Neural progenitor cell (in vitro differentiated cells): ENCODE data around the gene CFAP61. TPM values are rescaled to one million over a fixed set of nuclear protein-coding genes. Genes with fewer than 3 reads are reported as not detected.
A peak's percentile ranks its signal among the peaks of the same experiment; 100 is the strongest.

ENCODE experiments used
- DNase-seq: peaks from one replicate; pipeline ENCODE4 v3.0.0-alpha.2; 2016; ENCODE audit warnings: low spot score
- H2AFZ ChIP-seq: fragments of 200-600 bp; sonication (generic); replicated peaks from 2 replicates; pipeline ENCODE4 v1.6.1; 2016; ENCODE audit warnings: antibody characterized with exemption
- H3F3A ChIP-seq: fragments of 200-600 bp; sonication (generic); 2 replicates; pipeline ENCODE4 v1.6.1; 2016; ENCODE audit warnings: antibody characterized with exemption, low read depth
- H3K27ac ChIP-seq: fragments of 200-600 bp; sonication (generic); 2 replicates; pipeline ENCODE4 v1.5.1; 2016; ENCODE audit warnings: mild to moderate bottlenecking
- H3K27me3 ChIP-seq: fragments of 200-600 bp; sonication (generic); 2 replicates; pipeline ENCODE4 v1.6.1; 2016; ENCODE audit warnings: mild to moderate bottlenecking, moderate library complexity
- H3K36me3 ChIP-seq: fragments of 200-600 bp; sonication (generic); 2 replicates; pipeline ENCODE4 v1.5.1; 2016
- H3K4me1 ChIP-seq: fragments of 200-600 bp; sonication (generic); 2 replicates; pipeline ENCODE4 v1.6.1; 2016; ENCODE audit warnings: mixed run types
- H3K4me2 ChIP-seq: fragments of 200-600 bp; sonication (generic); 2 replicates; pipeline ENCODE4 v1.6.1; 2016
- H3K4me3 ChIP-seq: fragments of 200-600 bp; sonication (generic); 2 replicates; pipeline ENCODE4 v1.5.1; 2016
- H3K79me2 ChIP-seq: fragments of 200-600 bp; sonication (generic); 2 replicates; pipeline ENCODE4 v1.6.1; 2016; ENCODE audit warnings: low read depth
- H3K9ac ChIP-seq: fragments of 200-600 bp; sonication (generic); 2 replicates; pipeline ENCODE4 v1.6.1; 2016
- H3K9me3 ChIP-seq: fragments of 200-600 bp; sonication (generic); 2 replicates; pipeline ENCODE4 v1.5.1; 2016; ENCODE audit warnings: low read depth
- H4K20me1 ChIP-seq: fragments of 200-600 bp; sonication (generic); 2 replicates; pipeline ENCODE4 v1.6.1; 2016; ENCODE audit warnings: low read depth
- H3K27ac Mint-ChIP-seq: 3 replicates; pipeline ENCODE4 v1.8.0; 2021; ENCODE audit warnings: mixed read lengths
- H3K27me3 Mint-ChIP-seq: 2 replicates; pipeline ENCODE4 v1.8.0; 2022; ENCODE audit warnings: low read depth, mild to moderate bottlenecking, inconsistent platforms, moderate library complexity, mixed read lengths; ENCODE audit not compliant: insufficient read depth
- H3K36me3 Mint-ChIP-seq: 3 replicates; pipeline ENCODE4 v1.8.0; 2021; ENCODE audit warnings: mixed read lengths
- H3K4me1 Mint-ChIP-seq: 3 replicates; pipeline ENCODE4 v1.8.0; 2021; ENCODE audit warnings: mixed read lengths
- H3K4me3 Mint-ChIP-seq: 3 replicates; pipeline ENCODE4 v1.8.0; 2021; ENCODE audit warnings: mild to moderate bottlenecking, moderate library complexity, mixed read lengths
- H3K9me3 Mint-ChIP-seq: 3 replicates; pipeline ENCODE4 v1.8.0; 2020; ENCODE audit warnings: mixed read lengths
- EZH2 ChIP-seq: fragments of 200-600 bp; sonication (generic); IDR thresholded peaks from 2 replicates; pipeline ENCODE4 v1.6.1; 2017; ENCODE audit warnings: antibody characterized with exemption, mild to moderate bottlenecking, moderate library complexity
- EZH2phosphoT487 ChIP-seq: fragments of 200-600 bp; sonication (generic); IDR thresholded peaks from 2 replicates; pipeline ENCODE4 v1.6.1; 2017; ENCODE audit warnings: antibody characterized with exemption
- total RNA-seq: library from RNA; depleted of rRNA; stranded (reverse); fragments of >200 nt; gene quantifications from 2 replicates; pipeline ENCODE4 v1.2.3, GENCODE V29; 2015; ENCODE audit warnings: low replicate concordance
- TF ChIP-seq, protein P1 (sequence below): fragments of 200-600 bp; sonication (generic); IDR thresholded peaks from 2 replicates; pipeline ENCODE4 v1.5.1; 2017; ENCODE audit warnings: antibody characterized with exemption, mild to moderate bottlenecking

The CFAP61 gene
- total RNA-seq, 1 donor from 2014 or later = not detected

DNA sequence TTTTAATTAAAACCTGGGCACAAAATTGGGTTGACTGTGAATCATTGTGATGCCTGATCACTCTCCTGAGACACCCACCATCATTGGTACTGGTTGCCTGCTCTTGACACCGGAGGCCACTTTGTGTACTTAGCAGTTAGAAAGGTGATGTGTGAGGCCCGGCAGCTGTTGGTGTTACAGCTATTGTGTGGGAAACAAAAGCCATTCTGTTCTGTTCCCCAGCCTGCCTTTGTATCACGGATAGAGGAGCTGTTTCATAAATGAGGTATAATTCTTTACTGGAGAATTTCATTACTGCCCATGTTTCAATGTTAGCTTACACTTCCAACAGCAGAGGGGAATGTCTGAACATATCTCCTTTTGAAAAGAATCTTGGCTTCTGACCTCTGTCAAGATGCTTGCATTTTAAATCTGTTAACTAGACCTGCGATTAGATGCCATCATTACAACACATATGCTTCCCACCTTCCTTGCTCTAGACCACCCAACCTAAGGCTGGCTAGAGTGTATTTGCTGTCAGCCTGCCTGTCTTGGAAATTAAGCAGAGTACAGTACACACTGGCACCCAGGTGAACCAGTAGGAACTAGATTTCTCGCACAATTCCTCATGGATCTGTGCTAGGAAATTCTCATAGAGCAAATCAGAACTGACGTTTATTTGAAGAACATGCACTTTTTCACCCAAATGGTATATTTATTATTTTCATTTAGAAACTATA lies 173.2 kb downstream of the CFAP61 start:
- Histone ChIP-seq H3K36me3 (no peaks in the 10 kb centered on the region), H2AFZ (no peak overlapping the region), H4K20me1 (no peaks in the 10 kb centered on the region), H3K4me1 (peaks cover 13% of the 10 kb centered on the region), H3K9me3 (peaks cover 7% of the 10 kb centered on the region), H3K4me2 (peak overlapping the region; percentile 28), H3K4me3 (no peak overlapping the region), H3K9ac (no peak overlapping the region), H3K27me3 (no peaks in the 10 kb centered on the region), H3K27ac (no peak overlapping the region), H3K79me2 (no peaks in the 10 kb centered on the region), H3F3A (peaks cover 5% of the 10 kb centered on the region)
- Mint-ChIP-seq H3K4me3 (no peak overlapping the region), H3K4me1 (peaks cover 14% of the 10 kb centered on the region), H3K36me3 (no peaks in the 10 kb centered on the region), H3K27ac (no peak overlapping the region), H3K9me3 (peaks cover 27% of the 10 kb centered on the region), H3K27me3 (peaks cover 2% of the 10 kb centered on the region)
- TF ChIP-seq, protein P1, sequence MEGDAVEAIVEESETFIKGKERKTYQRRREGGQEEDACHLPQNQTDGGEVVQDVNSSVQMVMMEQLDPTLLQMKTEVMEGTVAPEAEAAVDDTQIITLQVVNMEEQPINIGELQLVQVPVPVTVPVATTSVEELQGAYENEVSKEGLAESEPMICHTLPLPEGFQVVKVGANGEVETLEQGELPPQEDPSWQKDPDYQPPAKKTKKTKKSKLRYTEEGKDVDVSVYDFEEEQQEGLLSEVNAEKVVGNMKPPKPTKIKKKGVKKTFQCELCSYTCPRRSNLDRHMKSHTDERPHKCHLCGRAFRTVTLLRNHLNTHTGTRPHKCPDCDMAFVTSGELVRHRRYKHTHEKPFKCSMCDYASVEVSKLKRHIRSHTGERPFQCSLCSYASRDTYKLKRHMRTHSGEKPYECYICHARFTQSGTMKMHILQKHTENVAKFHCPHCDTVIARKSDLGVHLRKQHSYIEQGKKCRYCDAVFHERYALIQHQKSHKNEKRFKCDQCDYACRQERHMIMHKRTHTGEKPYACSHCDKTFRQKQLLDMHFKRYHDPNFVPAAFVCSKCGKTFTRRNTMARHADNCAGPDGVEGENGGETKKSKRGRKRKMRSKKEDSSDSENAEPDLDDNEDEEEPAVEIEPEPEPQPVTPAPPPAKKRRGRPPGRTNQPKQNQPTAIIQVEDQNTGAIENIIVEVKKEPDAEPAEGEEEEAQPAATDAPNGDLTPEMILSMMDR = no peak
- TF ChIP-seq EZH2 (no peak), EZH2phosphoT487 (no peak)
- peak; percentile 65 for DNase-seq

DNA sequence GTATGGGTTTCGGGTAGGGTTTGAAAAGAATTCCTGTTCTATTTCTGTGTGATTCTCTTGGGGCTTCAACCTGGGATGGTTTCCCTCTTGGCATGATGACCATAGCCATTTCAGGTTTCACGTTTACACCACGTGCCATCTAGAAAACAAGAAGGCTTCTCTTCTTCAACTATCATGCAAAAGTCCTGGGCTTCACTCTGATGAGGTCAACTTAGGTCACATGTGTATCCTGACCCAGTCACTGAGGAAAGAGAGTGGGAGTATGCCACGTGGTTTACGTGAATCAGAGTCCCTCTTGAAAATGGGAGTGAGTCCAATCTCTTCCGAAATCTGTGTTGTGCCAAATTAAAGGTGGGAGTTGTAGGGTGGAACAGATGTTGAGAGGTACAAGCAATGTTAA lies 174.2 kb downstream of the CFAP61 start:
- H3K4me1 Mint-ChIP-seq = peaks cover 20% of the 10 kb centered on the region
- Histone ChIP-seq H3K27ac (no peak overlapping the region), H3K36me3 (no peaks in the 10 kb centered on the region), H3K9ac (no peak overlapping the region), H4K20me1 (no peaks in the 10 kb centered on the region), H3K4me2 (no peak overlapping the region), H3K4me1 (peaks cover 13% of the 10 kb centered on the region), H3K79me2 (no peaks in the 10 kb centered on the region), H3K4me3 (no peak overlapping the region), H2AFZ (no peak overlapping the region), H3F3A (peaks cover 5% of the 10 kb centered on the region), H3K9me3 (peaks cover 7% of the 10 kb centered on the region), H3K27me3 (no peaks in the 10 kb centered on the region)
- TF ChIP-seq, protein P1 = no peak
- TF ChIP-seq EZH2phosphoT487 (no peak), EZH2 (no peak)
- H3K9me3 Mint-ChIP-seq = peaks cover 27% of the 10 kb centered on the region
- no peak overlapping the region for H3K4me3 Mint-ChIP-seq
- H3K27ac Mint-ChIP-seq = no peak overlapping the region
- DNase-seq = no peak
- H3K27me3 Mint-ChIP-seq = peaks cover 4% of the 10 kb centered on the region
- H3K36me3 Mint-ChIP-seq = no peaks in the 10 kb centered on the region

DNA sequence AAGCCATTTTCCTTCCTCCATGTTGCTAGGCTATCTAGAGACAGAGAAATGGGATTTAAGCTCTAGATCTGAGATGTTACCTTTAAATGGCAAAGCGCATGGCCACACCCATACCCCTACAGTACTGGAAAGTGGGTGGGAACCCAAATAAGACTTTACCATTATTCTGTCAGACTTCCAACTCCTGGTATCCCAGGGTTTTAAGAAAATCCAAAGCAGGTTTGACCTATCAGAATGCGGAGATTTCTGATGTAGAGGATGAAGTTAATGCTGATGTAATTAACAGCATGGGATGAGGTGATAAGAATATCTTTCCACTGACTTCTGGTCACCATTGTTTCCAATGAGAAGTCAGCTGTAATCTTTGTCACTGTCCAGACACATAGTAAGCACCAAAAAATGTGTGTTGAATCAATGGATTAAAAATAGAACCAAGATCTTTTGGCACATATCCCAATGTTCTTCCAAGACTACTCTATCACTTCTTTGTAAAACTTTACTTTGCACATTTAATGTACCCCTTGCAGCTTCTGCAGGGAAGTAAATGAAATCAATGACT lies 174.8 kb downstream of the CFAP61 start:
- no peak overlapping the region for H3K4me3 ChIP-seq
- no peaks in the 10 kb centered on the region for H3K79me2 ChIP-seq
- Mint-ChIP-seq H3K36me3 (no peaks in the 10 kb centered on the region), H3K27me3 (peaks cover 4% of the 10 kb centered on the region), H3K4me3 (no peak overlapping the region), H3K27ac (no peak overlapping the region), H3K9me3 (peaks cover 27% of the 10 kb centered on the region), H3K4me1 (peaks cover 24% of the 10 kb centered on the region)
- H3K4me1 ChIP-seq = peaks cover 13% of the 10 kb centered on the region
- H2AFZ ChIP-seq = no peak overlapping the region
- H3K9me3 ChIP-seq = peaks cover 7% of the 10 kb centered on the region
- no peaks in the 10 kb centered on the region for H3K36me3 ChIP-seq
- peaks cover 5% of the 10 kb centered on the region for H3F3A ChIP-seq
- H3K9ac ChIP-seq = no peak overlapping the region
- H4K20me1 ChIP-seq = no peaks in the 10 kb centered on the region
- no peak for DNase-seq
- H3K4me2 ChIP-seq = no peak overlapping the region
- H3K27ac ChIP-seq = no peak overlapping the region
- H3K27me3 ChIP-seq = no peaks in the 10 kb centered on the region
- TF ChIP-seq, protein P1 = no peak
- TF ChIP-seq EZH2phosphoT487 (no peak), EZH2 (no peak)
